ENCODE data around the gene PSMD8. TPM values are rescaled to one million over a fixed set of nuclear protein-coding genes. Genes with fewer than 3 reads are reported as not detected.

The PSMD8 gene
- total and polyA plus RNA-seq, 2 donors (not counting 3 experiments of a cell fraction or from before 2014, with no cell fraction given): 203 to 543 TPM

- Histone ChIP-seq H2AFZ (ENCODE audit: low read depth, low read length) (no peak overlapping the region), H3K9ac (replicated peaks; ENCODE audit: extremely low read depth, insufficient read depth, low read length) (no peak overlapping the region), H3K27me3 (ENCODE audit: control insufficient read depth in 2 of 2, insufficient read depth in 2 of 2, low read length in 2 of 2) (no peaks in the 10 kb centered on the region), H4K20me1 (replicated peaks; ENCODE audit: control insufficient read depth, extremely low read depth, insufficient read depth, low read length) (no peaks in the 10 kb centered on the region), H3K27ac (ENCODE audit: insufficient read depth, low read depth, low read length) (no peak overlapping the region), H3K9me3 (replicated peaks; ENCODE audit: control insufficient read depth, insufficient read depth, low read length) (no peaks in the 10 kb centered on the region), H3K79me2 (ENCODE audit: control insufficient read depth, insufficient read depth, low read length) (peaks cover 18% of the 10 kb centered on the region), H3K4me3 (replicated peaks in 1 of 3; ENCODE audit: insufficient read depth in 1 of 3, low read depth in 1 of 3, low read length in 3 of 3) (no peak overlapping the region), H3K36me3 (ENCODE audit: control insufficient read depth in 2 of 2, extremely low read depth in 1 of 2, insufficient read depth in 2 of 2, low read length in 2 of 2) (peaks cover 4 to 14% of the 10 kb centered on the region in 2 experiments), H3K4me2 (ENCODE audit: insufficient read depth, low read length) (no peak overlapping the region), H3K9me1 (replicated peaks; ENCODE audit: control insufficient read depth, extremely low read depth, insufficient read depth, low read length) (no peaks in the 10 kb centered on the region), H3K4me1 (ENCODE audit: control insufficient read depth, extremely low read depth, insufficient read depth, low read length) (peaks cover 13% of the 10 kb centered on the region)
- no peak for DNase-seq (ENCODE audit: low read depth, low spot score)
- no TSS peak for BruUV-seq (replicated peaks)
- TF ChIP-seq EZH2 (IDR thresholded peaks at IDR 0.05; ENCODE audit: borderline replicate concordance, low read depth, low read length, severe bottlenecking) (no peak), MYC (IDR thresholded peaks at IDR 0.05; ENCODE audit: low read depth, low read length) (no peak)
- TF ChIP-seq, protein P1, sequence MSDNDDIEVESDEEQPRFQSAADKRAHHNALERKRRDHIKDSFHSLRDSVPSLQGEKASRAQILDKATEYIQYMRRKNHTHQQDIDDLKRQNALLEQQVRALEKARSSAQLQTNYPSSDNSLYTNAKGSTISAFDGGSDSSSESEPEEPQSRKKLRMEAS (IDR thresholded peaks at IDR 0.05; ENCODE audit: insufficient read depth, insufficient read length): no peak
- no peak for FAIRE-seq
- intact Hi-C loops (cut with micrococcal nuclease): loop anchor here (5.0 kb wide), 1 partner anchor 154 kb away; no protein-coding TSS in a partner anchor
- ChIA-PET CTCF (no interaction called here), POLR2A (interaction anchor here (3.6 kb wide), 1 partner anchor 12 kb away, joined by 39 read pairs; the partner anchor contains the start of gene PSMD8)
- dilution Hi-C loops (cut with MboI; ENCODE audit: extremely low pct_ligation_motif_present, low sequenced_read_pairs): no loop called here
Measured at GRCh38 chr19:38386300-38386970, 12.1 kb downstream of the PSMD8 start.

DNA sequence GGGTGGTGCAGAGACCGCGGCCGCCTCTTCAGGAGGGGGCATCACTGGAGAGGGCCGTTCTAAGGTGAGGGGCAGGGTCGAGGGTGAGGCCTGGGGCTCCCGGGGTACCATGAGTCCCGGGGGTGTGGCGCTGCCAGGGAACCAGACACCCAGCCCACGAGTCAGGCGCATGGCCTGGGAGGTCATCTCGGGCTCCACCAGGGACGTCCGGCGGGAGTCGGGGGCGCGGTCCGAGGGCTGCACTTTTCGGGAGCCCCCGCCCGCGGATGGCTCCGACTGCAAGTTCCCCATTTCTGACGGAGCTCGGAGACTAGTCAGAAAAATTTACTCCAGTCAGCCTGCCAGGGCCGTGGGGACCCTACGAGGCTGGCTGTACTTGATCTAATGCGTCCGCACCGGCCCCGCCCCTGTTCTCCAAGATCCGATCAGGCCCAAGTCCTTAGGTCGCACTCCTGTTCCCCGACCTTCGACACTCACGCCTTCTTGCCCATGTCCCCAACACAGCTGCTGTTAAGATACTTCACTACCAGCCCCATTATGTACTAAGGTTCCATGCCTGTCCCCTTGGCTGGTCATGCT is 12.7 kb downstream of the PSMD8 start:
- Histone ChIP-seq H3K4me1 (ENCODE audit: control insufficient read depth, extremely low read depth, insufficient read depth, low read length) (peaks cover 13% of the 10 kb centered on the region), H3K27ac (ENCODE audit: insufficient read depth, low read depth, low read length) (no peak overlapping the region), H2AFZ (ENCODE audit: low read depth, low read length) (no peak overlapping the region), H3K27me3 (ENCODE audit: control insufficient read depth in 2 of 2, insufficient read depth in 2 of 2, low read length in 2 of 2) (no peaks in the 10 kb centered on the region), H3K79me2 (ENCODE audit: control insufficient read depth, insufficient read depth, low read length) (peaks cover 18% of the 10 kb centered on the region), H3K9ac (replicated peaks; ENCODE audit: extremely low read depth, insufficient read depth, low read length) (no peak overlapping the region), H3K4me3 (replicated peaks in 1 of 3; ENCODE audit: insufficient read depth in 1 of 3, low read depth in 1 of 3, low read length in 3 of 3) (peak overlapping the region in 1 of 3 experiments; percentile 78), H3K36me3 (ENCODE audit: control insufficient read depth in 2 of 2, extremely low read depth in 1 of 2, insufficient read depth in 2 of 2, low read length in 2 of 2) (peaks cover 3 to 7% of the 10 kb centered on the region in 2 experiments), H3K9me1 (replicated peaks; ENCODE audit: control insufficient read depth, extremely low read depth, insufficient read depth, low read length) (no peaks in the 10 kb centered on the region), H3K4me2 (ENCODE audit: insufficient read depth, low read length) (no peak overlapping the region), H3K9me3 (replicated peaks; ENCODE audit: control insufficient read depth, insufficient read depth, low read length) (no peaks in the 10 kb centered on the region), H4K20me1 (replicated peaks; ENCODE audit: control insufficient read depth, extremely low read depth, insufficient read depth, low read length) (no peaks in the 10 kb centered on the region)
- intact Hi-C loops (cut with micrococcal nuclease): loop anchor here (5.0 kb wide), 1 partner anchor 155 kb away; no protein-coding TSS in a partner anchor
- dilution Hi-C loops (cut with MboI; ENCODE audit: extremely low pct_ligation_motif_present, low sequenced_read_pairs): no loop called here
- FAIRE-seq (no peak), DNase-seq (ENCODE audit: low read depth, low spot score) (no peak)
- CTCF ChIA-PET: interaction anchor here (0.7 to 4.7 kb wide), 10 partner anchors 9 to 485 kb away, joined by 3 to 65 read pairs (median 4); partner anchors contain the start of genes CATSPERG, FAM98C and PSMD8
- BruUV-seq (replicated peaks): no TSS peak
- TF ChIP-seq POLR2AphosphoS5 (IDR thresholded peaks at IDR 0.05; ENCODE audit: insufficient read depth, low read depth, low read length) (peak; percentile 13), MYC (IDR thresholded peaks at IDR 0.05; ENCODE audit: low read depth, low read length) (no peak)
- POLR2A ChIA-PET: interaction anchor here (0.7 to 3.6 kb wide), 4 partner anchors 11 to 238 kb away, joined by 4 to 39 read pairs (median 10); partner anchors contain the start of genes FAM98C and PSMD8
